ENCODE data around the gene MYBPHL. TPM values are rescaled to one million over a fixed set of nuclear protein-coding genes. Genes with fewer than 3 reads are reported as not detected.

The MYBPHL gene
- total and polyA plus RNA-seq, 2 of the 13 experiments (the other 11 are each of a cell fraction or from before 2014, with no cell fraction given) = 3.7 to 3.8 TPM

DNA sequence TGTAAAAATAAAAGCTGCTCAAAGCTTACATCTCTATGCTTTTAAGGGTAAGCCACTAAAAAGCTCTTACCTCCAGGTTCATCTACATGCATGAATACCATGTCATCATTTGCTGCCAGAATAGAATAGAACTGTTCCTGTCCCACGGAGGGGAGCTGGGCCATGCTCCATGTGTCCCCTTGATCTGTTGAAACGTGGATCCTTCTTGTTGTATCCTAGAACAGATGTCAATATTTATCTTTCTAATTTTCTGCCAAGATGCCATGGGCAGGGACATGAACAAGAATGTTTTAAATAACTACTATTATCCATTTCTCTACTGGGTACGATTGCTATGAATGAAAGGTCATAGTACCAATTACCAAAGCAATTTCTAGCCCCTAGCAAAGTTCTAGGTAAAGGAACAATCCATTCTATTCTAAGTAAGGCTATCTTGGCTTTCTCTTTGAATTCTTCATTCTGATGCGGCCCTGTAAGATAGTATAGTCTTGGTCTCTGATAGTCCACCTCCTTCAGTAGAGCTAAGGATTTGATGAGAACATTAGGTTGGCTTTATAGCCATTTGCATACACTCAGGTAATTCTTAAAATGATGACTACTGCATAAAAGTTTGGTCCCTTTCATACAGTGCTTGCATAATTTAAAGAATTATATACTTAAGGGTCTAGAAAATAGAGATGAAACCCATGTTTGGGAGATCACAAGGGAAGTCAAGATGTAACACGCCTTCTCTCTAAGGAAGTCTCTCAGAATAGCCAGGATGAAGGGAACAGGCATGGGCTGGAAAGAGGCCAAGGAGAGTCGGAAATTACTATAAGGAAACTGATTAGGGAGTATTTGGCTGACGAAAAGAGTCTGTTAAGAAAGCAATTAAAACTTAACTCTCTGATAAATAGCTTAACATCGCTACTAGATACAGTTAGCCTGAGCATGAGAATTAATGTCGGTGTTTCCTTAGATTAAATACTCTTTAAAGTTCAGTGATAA, 35.4 kb upstream of the MYBPHL start:
- no peaks in the 10 kb centered on the region for H3K27me3 ChIP-seq (ENCODE audit: control insufficient read depth in 1 of 2, insufficient read depth in 2 of 2, low read length in 2 of 2)
- H4K20me1 ChIP-seq (ENCODE audit: insufficient read depth, low read length) = no peaks in the 10 kb centered on the region
- H3K4me3 ChIP-seq (replicated peaks in 1 of 3; ENCODE audit: insufficient read depth in 1 of 3, low read depth in 2 of 3, low read length in 3 of 3) = no peak overlapping the region
- H3K9ac ChIP-seq (ENCODE audit: insufficient read depth, low read depth, low read length) = no peak overlapping the region
- no peak for FAIRE-seq
- H3K4me1 ChIP-seq (ENCODE audit: insufficient read depth, low read length) = peaks cover 23% of the 10 kb centered on the region
- peak; percentile 28 to 67; a peak in 3 of 4 replicates for TF ChIP-seq MAFK (conservative IDR thresholded peaks at IDR 0.05 in 1 of 2, IDR thresholded peaks at IDR 0.05 in 1 of 2; ENCODE audit: low read length in 2 of 2)
- TF ChIP-seq GZF1 (CRISPR knock-in tag; IDR thresholded peaks at IDR 0.05) = no peak
- TF ChIP-seq MAFF (IDR thresholded peaks at IDR 0.05; ENCODE audit: low read depth, low read length) = 0 out of 2 replicates have a peak, but pooled peaks have one; percentile 57
- in situ Hi-C loops (cut with HindIII; ENCODE audit: extremely low pct_ligation_motif_present, low pct_unique_long_range_greater_than_20kb) = no loop called here
- peaks cover 13 to 76% of the 10 kb centered on the region in 2 experiments for H3K36me3 ChIP-seq (replicated peaks in 1 of 2; ENCODE audit: control insufficient read depth in 1 of 2, insufficient read depth in 2 of 2, low read length in 2 of 2)
- ChIA-PET POLR2A (no interaction called here), CTCF (ENCODE audit: low intra/inter-chr PET ratio, low total read pairs) (no interaction called here)
- no peak for DNase-seq (ENCODE audit: low spot score)
- no peak overlapping the region for H3K27ac ChIP-seq (ENCODE audit: extremely low read length, insufficient read depth, low read length)
- ATAC-seq = no peak
- intact Hi-C loops (cut with micrococcal nuclease; ENCODE audit: unreplicated experiment) = loop anchor here (10.0 kb wide), 1 partner anchor 67 kb away; no protein-coding TSS in a partner anchor
- no peaks in the 10 kb centered on the region for H3K79me2 ChIP-seq (ENCODE audit: insufficient read depth, low read length)
- H3K4me2 ChIP-seq (ENCODE audit: low read depth, low read length) = no peak overlapping the region
- no TSS peak for BruUV-seq (replicated peaks)
- H2AFZ ChIP-seq (ENCODE audit: low read length) = no peak overlapping the region
- H3K9me3 ChIP-seq (ENCODE audit: low read length) = no peaks in the 10 kb centered on the region
- WGBS (ENCODE audit: low lambda C conversion rate) = 95% methylated on average over 9 of the region's 9 CpGs

DNA sequence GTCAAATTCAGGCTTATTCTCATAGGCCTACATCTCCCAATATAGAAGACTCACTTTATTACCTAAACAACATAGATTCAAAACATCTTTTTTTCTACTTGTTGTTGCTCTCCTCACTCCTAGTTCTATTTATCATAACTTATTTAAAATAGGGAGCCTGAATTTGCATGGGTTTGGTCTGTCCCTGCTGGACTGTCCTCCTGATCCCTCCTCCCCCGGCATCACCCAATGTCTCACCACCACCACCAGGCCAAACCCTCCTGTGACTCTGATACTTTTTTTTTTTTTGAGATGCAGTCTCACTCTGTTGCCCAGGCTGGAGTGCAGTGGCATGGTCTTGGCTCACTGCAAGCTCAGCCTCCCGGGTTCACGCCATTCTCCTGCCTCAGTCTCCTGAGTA, 31.8 kb upstream of the MYBPHL start:
- CTCF ChIA-PET (ENCODE audit: low intra/inter-chr PET ratio, low total read pairs) = no interaction called here
- BruUV-seq (replicated peaks) = no TSS peak
- FAIRE-seq = no peak

More for the DNA sequence above, 31.8 kb upstream of the MYBPHL start:
- no peaks in the 10 kb centered on the region for H3K27me3 ChIP-seq (ENCODE audit: control insufficient read depth in 1 of 2, insufficient read depth in 2 of 2, low read length in 2 of 2)
- WGBS (ENCODE audit: low lambda C conversion rate) = 100% methylated on average over 3 of the region's 3 CpGs
- ATAC-seq (no peak), DNase-seq (ENCODE audit: low spot score) (no peak)
- H3K9me3 ChIP-seq (ENCODE audit: low read length) = no peaks in the 10 kb centered on the region
- H3K4me3 ChIP-seq (replicated peaks in 1 of 3; ENCODE audit: insufficient read depth in 1 of 3, low read depth in 2 of 3, low read length in 3 of 3) = no peak overlapping the region
- TF ChIP-seq, protein P1, sequence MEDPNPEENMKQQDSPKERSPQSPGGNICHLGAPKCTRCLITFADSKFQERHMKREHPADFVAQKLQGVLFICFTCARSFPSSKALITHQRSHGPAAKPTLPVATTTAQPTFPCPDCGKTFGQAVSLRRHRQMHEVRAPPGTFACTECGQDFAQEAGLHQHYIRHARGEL (CRISPR knock-in tag; IDR thresholded peaks at IDR 0.05) = no peak
- no peak for TF ChIP-seq HNF4A (CRISPR knock-in tag; IDR thresholded peaks at IDR 0.05)
- intact Hi-C loops (cut with micrococcal nuclease; ENCODE audit: unreplicated experiment) (no loop called here), in situ Hi-C loops (cut with HindIII; ENCODE audit: extremely low pct_ligation_motif_present, low pct_unique_long_range_greater_than_20kb) (no loop called here)
- no peak overlapping the region for H3K27ac ChIP-seq (ENCODE audit: extremely low read length, insufficient read depth, low read length)
- POLR2A ChIA-PET = no interaction called here
- H3K36me3 ChIP-seq (replicated peaks in 1 of 2; ENCODE audit: control insufficient read depth in 1 of 2, insufficient read depth in 2 of 2, low read length in 2 of 2) = peaks cover 19 to 91% of the 10 kb centered on the region in 2 experiments
- no peak overlapping the region for H3K4me2 ChIP-seq (ENCODE audit: low read depth, low read length)
- H3K79me2 ChIP-seq (ENCODE audit: insufficient read depth, low read length) = no peaks in the 10 kb centered on the region
- no peaks in the 10 kb centered on the region for H4K20me1 ChIP-seq (ENCODE audit: insufficient read depth, low read length)
- H2AFZ ChIP-seq (ENCODE audit: low read length) = no peak overlapping the region
- no peaks in the 10 kb centered on the region for H3K4me1 ChIP-seq (ENCODE audit: insufficient read depth, low read length)
- H3K9ac ChIP-seq (ENCODE audit: insufficient read depth, low read depth, low read length) = no peak overlapping the region
